HG03342 (cell line): Measurements from ENCODE around the gene CALR3.
"Not testable (repeated sequence)": the region's sequence is repeated elsewhere in the genome, so short reads cannot be mapped to it uniquely, and the experiment has no call there.

ENCODE experiments used
- ATAC-seq: cut with Tn5 transposase; IDR thresholded peaks from one replicate; pipeline ENCODE4 v1.9.1; 2021; ENCODE audit warnings: mild to moderate bottlenecking, moderate library complexity; ENCODE audit not compliant: unreplicated experiment

CALR3 gene, protein sequence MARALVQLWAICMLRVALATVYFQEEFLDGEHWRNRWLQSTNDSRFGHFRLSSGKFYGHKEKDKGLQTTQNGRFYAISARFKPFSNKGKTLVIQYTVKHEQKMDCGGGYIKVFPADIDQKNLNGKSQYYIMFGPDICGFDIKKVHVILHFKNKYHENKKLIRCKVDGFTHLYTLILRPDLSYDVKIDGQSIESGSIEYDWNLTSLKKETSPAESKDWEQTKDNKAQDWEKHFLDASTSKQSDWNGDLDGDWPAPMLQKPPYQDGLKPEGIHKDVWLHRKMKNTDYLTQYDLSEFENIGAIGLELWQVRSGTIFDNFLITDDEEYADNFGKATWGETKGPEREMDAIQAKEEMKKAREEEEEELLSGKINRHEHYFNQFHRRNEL

DNA sequence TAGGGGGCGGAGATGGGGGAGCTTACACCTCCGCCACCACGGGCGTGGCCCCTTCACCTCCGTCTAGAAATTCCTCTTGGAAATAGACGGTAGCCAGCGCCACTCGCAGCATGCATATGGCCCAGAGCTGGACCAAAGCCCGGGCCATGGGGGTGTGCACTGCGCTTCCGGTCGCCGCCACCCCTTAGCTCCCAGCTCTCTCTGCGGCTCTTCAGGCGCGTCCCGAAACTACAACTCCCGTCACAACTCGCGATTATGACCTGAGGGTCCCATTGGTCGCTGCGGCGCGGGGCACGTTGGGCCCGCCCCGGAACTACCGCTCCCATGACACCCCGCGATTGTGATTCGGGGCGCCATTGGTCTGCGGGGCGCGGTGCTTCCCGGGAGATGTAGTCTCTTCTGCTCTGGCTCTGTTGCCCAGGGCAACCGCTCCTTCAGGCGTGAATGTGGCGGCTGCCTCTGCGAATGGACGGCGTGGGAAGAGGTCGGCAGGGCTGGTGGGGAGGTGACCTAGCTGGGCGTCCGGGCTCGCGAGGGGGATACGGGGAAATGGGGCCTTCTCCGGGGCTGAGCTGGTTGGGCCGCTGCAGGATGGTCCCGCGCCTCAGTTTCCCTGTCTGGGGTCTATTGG lies at the start of gene CALR3, which contains the start of gene C19orf44:
TSS of gene CALR3 (minus strand) at position 186 of the 631 bp plus-strand sequence. CDS start at position 148, 38 bp downstream.
TSS of gene C19orf44 (plus strand) at position 413 of the 631 bp plus-strand sequence. CDS start 4,399 bp downstream, outside the sequence.
- ATAC-seq, result peak; percentile 94

DNA sequence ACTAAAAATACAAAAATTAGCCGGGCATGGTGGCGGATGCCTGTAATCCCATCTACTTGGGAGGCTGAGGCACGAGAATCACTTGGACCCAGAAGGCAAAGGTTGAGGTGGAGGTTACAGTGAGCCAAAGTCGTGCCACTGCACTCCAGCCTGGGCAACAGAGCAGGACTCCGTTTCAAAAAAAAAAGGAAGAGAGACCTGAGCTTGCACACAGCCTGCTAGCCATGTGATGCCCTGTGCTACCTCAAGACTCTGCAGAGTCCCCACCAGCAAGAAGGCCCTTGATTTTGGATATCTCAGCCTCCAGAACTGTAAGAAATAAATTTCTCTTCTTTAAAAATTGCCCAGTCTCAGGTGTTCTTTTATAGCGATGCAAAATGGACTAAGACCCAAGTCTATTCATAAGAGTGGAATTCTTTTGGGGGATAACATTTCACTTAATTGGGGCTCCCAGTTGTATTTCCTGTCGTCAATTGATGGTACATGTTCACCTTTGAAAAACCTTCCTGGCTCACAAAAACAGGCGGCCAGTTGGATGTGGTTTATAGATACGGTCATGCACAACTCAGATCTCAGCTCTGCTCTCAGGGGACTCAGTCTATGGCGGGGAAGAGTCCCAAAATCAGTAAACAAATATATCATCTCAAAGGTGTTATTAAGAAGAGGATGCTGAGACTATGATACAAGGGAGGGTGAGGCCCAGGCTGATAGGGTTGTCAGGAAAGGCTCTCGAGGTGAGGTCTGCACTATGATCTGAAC lies 48.7 kb upstream of the CALR3 start:
- no peak for ATAC-seq

DNA sequence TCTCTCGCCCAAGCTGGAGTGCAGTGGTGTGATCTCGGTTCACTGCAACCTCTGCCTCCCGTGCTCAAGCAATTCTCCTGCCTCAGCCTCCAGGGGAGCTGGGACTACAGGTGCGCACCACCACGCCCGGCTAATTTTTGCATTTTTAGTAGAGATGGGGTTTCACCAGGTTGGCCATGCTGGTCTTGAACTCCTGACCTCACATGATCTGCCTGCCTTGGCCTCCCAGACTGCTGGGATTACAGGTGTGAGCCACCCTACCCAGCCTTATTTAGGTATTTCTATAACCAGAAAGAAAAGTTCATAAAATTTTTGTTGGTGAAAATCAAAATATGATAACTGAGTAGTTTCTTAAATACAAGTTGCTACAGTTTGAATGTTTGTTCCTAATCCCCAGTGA lies 47.8 kb upstream of the CALR3 start:
- not testable (repeated sequence) for ATAC-seq

DNA sequence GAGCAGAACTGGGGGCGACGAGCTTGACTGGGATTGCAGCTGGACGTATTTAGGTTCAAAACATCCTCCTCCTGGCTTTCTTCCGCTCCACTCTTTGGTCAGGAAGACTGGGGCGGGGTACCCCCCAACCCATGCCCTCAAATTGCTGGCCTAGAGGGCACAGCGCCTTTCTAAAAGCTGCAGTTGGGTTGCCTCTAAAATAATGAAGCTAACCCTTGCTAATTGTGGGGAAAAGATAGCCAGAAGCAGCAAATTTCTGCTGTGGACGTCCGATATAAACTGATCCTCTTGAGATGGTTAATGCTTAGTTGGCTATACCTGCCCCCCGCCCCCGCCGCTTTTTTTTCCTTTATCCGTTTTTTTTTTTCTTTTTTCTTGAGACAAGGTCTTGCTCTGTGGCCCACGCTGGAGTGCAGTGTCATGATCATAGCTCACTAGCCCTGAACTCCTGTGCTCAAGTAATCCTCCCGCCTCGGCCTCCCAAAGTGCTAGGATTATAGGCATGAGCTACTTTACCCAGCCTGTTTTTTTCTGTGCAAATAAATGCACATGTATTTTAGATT lies 47.0 kb upstream of the CALR3 start:
- ATAC-seq, result no peak

DNA sequence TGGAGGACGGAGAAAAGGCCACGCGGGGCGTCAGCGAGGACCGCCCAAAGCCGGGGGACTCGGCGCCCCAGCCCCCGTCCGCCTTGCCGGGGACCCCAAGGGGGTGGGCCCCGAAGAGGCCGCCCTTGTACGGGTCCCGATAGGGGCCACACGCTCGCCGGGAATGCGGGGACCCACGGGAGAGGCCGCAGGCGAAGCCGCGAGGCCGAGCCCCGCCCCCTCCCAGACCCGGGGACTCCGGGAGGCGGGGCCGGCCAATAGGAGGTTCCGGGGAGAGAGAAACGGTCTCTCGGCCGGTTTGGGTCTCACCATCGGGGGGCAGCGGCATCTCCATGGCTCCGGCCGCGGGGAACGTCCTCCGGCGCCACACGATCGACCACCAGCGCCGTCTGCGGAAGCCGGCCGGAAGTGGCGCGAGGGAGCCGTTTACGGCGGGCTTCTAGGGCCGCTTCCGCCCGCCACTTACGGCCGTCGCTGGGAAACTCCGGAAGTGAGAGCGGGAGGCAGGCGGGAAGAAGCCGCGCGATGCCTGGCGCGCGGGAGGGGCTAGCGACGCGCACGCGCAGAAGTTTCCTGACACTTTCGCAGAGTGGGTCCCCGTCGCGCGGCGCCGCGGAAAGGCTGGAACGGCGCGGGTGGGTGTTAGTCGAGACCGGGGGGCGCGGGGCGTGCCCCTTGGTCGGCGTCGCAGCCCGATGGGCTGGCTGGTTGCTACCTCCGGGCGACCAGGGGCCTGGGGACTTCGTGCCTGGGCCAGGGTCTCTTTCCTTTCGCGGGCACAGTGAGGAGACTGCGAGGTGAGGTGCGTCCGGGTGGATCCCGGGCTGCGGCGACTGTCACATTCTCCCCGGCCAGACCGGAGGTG lies 46.3 kb upstream of the CALR3 start, which contains the start of gene CHERP:
TSS of gene CHERP (minus strand) at position 393 of the 865 bp plus-strand sequence. CDS start at position 334, 59 bp downstream.
- peak; percentile 68 for ATAC-seq

DNA sequence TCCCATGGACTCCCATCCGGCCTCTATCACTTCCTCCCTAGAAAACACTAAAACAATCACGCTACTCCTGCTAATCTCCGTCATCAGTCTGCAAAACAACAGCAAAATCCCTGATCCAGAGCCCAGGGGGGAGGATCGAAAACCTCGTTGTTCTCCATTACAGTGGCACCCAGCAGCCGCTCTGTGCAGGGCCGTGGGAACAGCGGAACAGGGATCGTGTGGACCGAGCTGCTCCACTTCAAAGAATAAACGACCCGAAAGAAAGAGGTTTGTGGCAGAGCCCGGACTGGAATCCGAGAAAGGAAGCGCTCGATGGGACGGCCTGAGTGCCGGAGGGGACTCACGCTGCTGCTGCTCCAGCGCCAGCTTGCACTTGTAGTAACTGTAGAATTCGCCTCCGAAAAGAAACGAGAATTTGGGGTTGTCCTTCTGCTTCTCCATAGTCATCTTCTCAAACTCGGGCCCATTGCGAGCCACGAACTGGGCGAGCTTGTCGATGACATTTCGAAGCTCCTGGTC lies 45.6 kb upstream of the CALR3 start:
- ATAC-seq, result peak; percentile 6

DNA sequence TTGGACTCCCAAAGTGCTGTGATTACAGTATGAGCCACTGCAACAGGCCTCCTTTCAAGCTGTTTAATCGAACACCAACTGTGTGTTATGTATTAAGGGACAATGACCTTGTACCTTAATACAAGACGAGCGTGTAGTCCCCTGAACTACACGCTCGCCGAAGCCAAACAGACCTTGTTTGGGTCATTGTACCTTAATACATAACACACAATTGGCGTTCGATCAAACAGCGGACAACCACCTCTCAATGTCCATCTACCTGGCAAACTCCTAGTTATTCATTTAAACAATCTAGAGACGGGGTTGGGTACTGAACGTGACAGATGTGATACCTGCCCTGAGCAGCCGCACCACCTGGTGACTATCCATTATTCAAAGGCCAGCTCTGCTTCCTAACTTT lies 45.0 kb upstream of the CALR3 start:
- no peak for ATAC-seq

DNA sequence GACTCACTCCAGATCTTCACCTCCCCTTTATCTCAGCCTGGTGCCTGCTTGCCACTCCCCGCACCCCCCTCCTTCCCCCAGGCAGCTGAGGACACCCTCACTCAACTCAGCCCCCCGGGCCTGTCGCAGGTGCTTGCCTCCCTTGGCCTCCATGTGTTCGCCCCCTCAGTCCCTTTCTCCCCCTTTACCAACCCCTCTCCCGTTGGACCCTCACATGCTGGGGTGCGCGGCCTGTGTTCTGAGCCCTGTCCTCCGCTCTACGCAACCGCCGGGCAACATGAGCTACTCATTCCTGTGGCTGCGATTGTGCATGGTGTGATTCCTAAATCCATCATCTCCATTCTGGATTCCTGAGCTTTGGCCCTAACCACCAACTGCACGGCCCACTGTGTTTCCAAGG lies 41.1 kb upstream of the CALR3 start:
- no peak for ATAC-seq

DNA sequence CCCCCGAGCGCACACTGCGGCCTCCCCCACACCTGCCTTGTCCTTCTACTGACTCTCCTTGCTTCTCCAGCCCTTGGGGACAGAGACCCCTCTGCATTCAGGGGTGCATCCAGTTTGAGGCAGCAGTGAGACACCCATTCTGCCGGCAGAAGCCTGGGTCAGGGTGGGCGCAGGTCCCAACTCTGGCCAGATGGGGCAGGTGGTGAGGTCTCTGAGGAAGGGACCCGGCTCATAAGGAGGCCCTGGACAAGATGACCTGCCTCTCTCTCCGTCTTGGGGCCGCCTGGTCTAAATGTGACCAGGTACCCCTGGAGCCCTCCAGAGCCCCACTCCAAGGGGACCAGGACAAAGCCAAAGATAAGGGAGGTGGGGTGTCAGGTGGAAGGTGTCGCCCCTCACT lies 40.2 kb upstream of the CALR3 start:
- ATAC-seq, result no peak

DNA sequence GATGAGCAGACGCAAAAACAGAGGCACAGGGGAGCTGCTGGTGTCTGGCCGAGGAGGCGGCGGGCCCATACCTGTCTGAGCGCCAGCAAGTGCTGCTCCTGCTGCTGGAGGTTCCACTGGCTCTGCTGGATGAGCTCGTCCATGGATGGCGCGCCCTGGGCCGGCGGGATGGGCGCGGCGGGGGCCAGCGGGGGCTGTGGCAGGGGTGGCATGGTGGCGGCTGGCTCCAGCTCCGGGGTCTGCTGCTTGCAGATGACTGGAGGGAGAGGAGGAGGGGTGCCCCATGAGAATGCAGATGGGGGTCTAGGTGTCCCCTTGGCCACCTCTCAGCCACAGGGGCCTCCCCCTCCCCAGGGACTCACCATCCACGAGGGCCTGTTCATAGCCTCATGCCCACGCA lies 39.4 kb upstream of the CALR3 start:
- ATAC-seq, result no peak

DNA sequence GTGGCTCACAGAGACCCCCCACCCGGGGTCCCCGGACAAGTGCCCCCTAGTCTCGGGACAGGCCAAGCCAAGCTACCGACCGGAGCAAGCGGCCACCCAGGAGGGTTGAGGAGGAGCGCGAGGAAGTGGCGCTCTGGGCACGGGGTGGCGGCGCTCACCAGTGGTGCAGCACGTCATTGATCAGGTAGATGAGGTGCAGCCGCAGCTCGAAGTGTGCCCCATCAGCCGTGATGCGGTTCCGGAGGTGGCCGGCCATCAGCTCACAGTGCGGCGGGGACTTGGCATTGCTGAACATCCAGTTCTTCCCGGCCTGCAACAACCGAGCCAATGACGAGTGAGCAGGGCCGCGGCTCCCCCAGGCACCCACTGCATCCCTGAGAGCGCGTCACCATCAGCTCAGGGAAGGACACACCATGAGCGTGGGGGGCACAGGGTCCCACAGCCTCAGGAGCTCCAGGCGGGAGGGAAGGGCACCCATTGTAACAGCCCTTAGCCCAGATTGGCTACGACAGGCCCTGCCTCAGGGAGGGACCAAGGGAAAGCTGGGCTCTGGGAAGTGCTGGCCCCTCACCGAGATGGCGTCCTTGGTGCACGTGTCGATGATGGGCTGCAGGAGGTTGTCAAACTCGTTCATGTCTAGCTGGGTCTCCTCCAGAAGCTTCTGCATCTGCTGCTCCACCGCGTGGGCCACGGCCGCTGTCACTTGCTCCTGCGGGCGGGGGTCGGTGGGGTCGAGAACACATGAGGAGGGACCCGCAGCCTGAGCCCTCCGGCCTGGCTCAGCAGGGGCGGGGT lies 36.7 kb upstream of the CALR3 start:
- no peak for ATAC-seq

DNA sequence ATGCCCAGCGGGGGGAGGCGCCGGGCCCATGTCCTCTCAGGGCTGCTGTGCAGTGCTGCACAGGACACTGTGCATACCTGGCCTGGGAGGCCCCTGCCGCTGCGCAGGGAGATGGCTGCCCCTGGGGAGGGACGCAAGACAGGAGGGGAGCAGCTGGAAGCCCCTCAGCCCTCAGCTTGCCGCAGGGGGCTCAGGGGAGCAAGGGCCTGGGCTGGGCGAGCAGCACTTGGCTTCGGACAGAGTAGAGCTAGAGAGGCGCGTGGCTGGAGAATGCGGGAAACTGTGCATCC lies 35.4 kb upstream of the CALR3 start:
- no peak for ATAC-seq

DNA sequence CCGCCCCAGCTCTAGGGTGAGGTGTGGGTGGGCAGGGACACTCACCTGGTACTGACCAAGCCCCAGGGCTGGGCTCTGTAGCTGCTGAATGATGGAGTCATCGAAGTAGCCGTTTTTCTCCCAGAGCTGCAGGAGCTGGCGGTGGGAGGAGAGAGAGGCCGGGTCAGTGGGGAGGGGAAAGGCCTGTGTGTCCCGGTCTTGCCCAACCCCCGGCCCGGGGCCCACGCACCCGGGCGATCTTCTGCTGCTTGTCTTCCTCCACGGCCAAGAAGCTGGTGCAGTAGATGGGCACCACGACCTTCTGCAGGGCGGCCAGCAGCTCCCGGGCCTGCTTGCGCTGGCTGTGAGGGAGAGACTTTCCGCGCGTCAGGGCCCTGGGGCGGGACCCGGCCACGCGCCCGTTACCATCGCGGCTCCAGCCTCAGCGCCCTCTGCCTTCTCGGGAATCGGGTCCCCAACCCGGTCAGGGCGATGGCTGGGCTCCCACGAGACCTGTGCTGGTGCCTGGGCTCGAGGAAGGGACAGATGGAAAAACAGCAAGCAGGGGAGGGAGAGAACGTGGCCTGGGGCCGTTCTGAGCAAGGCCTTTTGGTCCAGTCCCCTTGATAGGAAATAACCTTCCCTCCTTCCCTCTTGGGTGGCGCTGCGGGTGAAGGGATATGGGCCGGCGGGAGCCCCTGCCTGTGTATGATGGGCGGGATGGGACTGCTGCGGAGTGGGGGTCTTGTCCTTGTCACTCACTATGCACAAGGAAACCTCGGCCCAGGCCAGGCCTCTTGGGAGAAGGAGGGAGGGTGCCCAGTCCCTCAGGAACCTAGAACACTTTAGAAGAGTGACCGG lies 34.8 kb upstream of the CALR3 start:
- ATAC-seq, result no peak

DNA sequence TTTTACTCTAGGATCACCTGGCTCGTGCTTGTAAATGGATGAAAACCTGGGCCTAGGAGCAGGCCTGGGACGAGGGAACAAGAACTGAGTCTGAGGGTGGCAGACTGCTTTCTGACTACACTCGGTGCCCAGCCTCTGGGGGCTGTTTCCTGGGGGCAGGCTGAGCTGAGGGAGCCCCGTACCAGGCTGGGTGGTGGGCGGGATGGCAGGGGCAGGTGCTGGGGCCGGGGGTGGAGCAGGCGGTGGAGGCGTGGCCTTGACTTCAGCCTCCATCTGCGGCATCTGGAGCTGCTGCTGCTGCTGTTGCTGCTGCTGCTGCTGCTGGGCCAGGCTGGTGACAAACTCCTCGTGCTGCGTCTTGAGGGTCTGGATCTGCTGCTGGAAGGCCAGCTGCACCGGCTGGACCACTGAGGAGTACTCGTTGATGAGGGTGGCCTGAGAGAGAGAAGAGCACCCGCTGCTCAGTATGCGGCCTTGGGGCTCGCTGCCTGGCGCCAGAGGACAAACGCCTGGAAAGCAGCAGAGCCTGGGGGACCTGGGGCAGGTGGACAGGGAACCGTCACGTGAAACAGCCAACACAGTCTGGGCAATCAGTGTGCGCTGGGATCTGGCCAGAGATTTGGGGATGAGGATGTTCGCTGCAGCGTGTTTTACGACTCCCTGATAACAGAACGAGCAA lies 33.6 kb upstream of the CALR3 start:
- no peak for ATAC-seq

DNA sequence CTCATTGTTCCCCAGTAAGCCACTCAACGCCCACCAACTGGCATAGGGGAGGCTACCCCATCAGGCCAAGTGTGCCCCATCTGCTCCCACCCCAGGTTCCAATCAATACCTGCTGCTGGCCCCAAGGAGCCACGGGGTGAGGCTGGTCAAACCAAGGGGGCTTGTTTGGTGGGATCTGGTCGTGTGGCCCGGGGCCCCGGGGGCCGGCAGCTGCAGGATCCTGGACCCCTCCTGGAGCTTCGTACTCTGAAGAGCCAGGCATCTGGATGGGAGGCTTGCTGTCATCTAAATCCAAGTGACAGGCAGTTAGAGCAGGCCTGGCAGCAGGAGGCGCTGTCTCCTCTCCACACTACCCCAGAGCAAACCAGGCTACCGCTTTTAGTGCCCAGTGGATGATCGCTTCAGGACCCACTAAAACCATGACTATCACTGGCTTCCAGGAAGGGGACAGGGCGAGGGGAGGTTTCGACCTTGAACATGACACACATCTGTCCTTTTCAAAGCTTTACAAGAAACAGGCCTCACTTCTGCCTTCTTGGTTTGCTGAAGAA lies 32.1 kb upstream of the CALR3 start:
- no peak for ATAC-seq

DNA sequence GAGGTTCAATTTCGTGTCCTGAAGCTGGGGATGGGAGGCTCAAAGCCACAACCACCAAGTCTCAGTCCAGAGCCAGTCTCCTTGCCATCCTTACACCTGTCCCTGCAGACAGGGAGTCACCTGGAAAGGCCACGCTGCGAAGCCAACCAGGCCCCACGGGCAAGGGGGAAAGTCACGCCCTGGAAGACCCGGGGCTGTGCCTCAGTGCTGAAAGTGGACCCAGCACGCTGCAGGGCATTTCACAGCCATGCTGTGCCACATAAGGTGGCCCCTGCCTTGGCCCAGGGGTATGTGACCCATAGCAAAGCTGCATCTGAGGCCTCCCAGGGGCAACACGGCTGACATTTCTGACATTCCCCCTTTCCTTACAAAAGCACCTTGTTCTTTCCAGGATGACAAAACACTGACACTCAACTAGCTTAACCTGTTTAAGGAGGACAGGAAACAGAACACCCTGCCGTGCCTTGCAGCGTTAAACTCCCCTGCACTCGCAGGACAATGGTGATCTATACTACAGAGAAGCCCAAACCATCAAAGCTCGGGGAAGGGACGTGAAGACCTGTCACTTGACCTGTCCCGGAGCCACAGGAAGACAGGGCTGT lies 31.5 kb upstream of the CALR3 start:
- ATAC-seq, result no peak

DNA sequence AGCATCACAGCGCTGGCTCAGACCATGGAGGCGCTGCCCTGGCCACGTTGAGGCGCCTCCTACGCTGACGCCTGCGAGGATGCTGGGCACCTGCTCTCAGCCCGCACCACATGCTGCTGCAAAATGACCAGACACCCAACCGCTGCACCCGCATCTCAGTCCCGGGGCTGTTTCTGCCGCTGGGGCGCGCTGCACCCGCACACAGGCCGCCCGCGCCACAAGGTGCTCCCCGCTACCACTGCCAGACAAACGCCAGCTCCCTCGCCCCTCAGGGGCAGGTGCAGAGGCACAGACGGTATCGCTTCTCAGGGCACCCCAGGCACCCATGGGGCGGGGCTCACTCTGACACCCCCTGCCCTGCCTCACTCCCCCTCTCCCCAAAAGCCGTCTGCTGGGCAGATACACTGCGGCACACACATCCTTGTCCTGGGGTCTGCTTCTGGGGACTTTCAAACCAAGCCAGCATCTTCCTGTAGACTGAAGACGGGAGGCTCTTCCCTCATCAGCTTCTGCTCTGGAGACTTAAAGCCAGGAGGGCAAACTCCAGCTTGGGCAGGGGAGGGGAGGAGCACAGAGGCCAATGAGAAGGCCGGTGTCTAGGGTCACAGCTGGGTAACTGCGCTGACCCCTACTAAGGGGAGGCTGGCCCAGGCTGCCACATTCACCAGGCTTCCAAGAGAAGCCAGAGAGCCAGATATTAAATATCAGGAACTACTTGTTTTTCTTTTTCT lies 29.9 kb upstream of the CALR3 start:
- ATAC-seq, result no peak
